Gastrocnemius medialis (tissue), 4 donors: ENCODE measurements around the gene BCAT1. TPM values are rescaled to one million over a fixed set of nuclear protein-coding genes. Genes with fewer than 3 reads are reported as not detected.

Source experiments
- ATAC-seq, 2 donors: fragments of 150-250 bp; one replicate each; pipeline ENCODE4 v1.9.1; 2016
- DNase-seq, 2 donors: peaks; one replicate each; pipeline ENCODE4 v3.0.0-alpha.2; 2019
- H3K27ac ChIP-seq, 4 donors: fragments of 200-600 bp; sonication (generic); 1 replicate in 1 of 4; 2 replicates in 3 of 4; pipeline ENCODE4 v1.5.1; 2016 to 2018; ENCODE audit warnings: mild to moderate bottlenecking in 2 of 4, moderate library complexity in 1 of 4
- H3K27me3 ChIP-seq, 3 donors: fragments of 200-600 bp; sonication (generic) in 2 of 3; 1 replicate in 1 of 3; 2 replicates in 2 of 3; pipeline versions ENCODE4 v1.5.1 to v1.6.0; 2016 to 2019; ENCODE audit warnings: mild to moderate bottlenecking in 1 of 3, moderate library complexity in 1 of 3
- H3K36me3 ChIP-seq, 2 donors: fragments of 200-600 bp; sonication (generic) in 1 of 2; one replicate each; pipeline ENCODE4 v1.5.1; 2017 to 2018
- H3K4me1 ChIP-seq, 2 donors: fragments of 200-600 bp; sonication (generic) in 1 of 2; one replicate each; pipeline ENCODE4 v1.5.1; 2016 to 2017; ENCODE audit warnings: mild to moderate bottlenecking in 2 of 2
- H3K4me3 ChIP-seq, 4 donors: fragments of 200-600 bp; sonication (generic) in 3 of 4; 1 replicate in 1 of 4; 2 replicates in 3 of 4; pipeline ENCODE4 v1.5.1; 2016 to 2019; ENCODE audit warnings: mild to moderate bottlenecking in 2 of 4
- H3K9me3 ChIP-seq, 3 donors: fragments of 200-600 bp; sonication (generic) in 2 of 3; 1 replicate in 1 of 3; 2 replicates in 2 of 3; pipeline ENCODE4 v1.5.1; 2016 to 2019
- POLR2A ChIP-seq, 2 donors: fragments of 450-650 bp; IDR thresholded peaks; one replicate each; pipeline ENCODE4 v1.6.1; 2017; ENCODE audit warnings: antibody characterized with exemption in 2 of 2, mild to moderate bottlenecking in 2 of 2, moderate library complexity in 2 of 2
- in situ Hi-C, 4 donors: fragments of 200-750 bp; cut with MboI; loops; one replicate each; pipeline versions ENCODE4 v1.15.0 to v1.8.0; 2017; ENCODE audit warnings: low sequenced_read_pairs in 4 of 4
- intact Hi-C: fragments of 100-400 bp; cut with DNase I; formaldehyde crosslinking; loops from one replicate; pipeline ENCODE4 v1.15.1; 2023; ENCODE audit warnings: low total_unique reads
- total RNA-seq, 4 donors: library from RNA; depleted of rRNA; stranded (reverse); fragments of >200 nt; gene quantifications; one replicate each; pipeline versions ENCODE4 v1.1.0 to v1.2.3, GENCODE V29; 2016
- TF ChIP-seq, protein P1 (sequence below), 5 experiments: fragments of 450-650 bp in 3 of 5; fragments of 200-600 bp in 2 of 5; sonication (generic) in 2 of 5; IDR thresholded peaks in 4 of 5; conservative IDR thresholded peaks in 1 of 5; 1 replicate in 4 of 5; 2 replicates in 1 of 5; pipeline ENCODE4 v1.5.1; 2016 to 2019; ENCODE audit warnings: antibody characterized with exemption in 5 of 5, mild to moderate bottlenecking in 3 of 5, moderate library complexity in 3 of 5

Gene BCAT1
- total RNA-seq, 4 donors from 2014 or later = 1.6 to 7.5 (median 3.9) TPM

DNA sequence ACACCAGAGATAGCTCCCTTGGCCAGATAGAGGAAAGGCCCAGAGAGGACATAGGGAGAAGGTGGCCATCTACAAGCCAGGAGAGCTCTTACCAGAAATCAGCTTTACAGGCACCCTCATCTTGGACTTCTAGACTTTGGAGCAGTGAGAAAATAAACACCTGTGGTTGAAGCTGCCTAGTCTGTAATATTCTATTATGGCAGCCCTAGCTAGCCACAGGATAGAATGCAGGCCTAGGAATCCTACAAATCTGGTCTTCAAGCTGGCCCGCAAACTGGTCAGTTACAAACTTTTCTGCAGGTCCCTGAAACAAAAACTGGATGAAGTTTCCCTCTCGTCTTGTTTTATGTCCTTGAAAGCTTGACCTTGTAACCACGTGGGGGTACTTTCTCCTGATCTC lies 92.4 kb downstream of the BCAT1 start:
- H3K27me3 ChIP-seq = no peaks in the 10 kb centered on the region
- DNase-seq (no peak), ATAC-seq (no peak)
- H3K4me3 ChIP-seq = no peak overlapping the region
- no peaks in the 10 kb centered on the region for H3K4me1 ChIP-seq
- no peaks in the 10 kb centered on the region for H3K9me3 ChIP-seq
- in situ Hi-C loops = no loop called here
- TF ChIP-seq, protein P1, sequence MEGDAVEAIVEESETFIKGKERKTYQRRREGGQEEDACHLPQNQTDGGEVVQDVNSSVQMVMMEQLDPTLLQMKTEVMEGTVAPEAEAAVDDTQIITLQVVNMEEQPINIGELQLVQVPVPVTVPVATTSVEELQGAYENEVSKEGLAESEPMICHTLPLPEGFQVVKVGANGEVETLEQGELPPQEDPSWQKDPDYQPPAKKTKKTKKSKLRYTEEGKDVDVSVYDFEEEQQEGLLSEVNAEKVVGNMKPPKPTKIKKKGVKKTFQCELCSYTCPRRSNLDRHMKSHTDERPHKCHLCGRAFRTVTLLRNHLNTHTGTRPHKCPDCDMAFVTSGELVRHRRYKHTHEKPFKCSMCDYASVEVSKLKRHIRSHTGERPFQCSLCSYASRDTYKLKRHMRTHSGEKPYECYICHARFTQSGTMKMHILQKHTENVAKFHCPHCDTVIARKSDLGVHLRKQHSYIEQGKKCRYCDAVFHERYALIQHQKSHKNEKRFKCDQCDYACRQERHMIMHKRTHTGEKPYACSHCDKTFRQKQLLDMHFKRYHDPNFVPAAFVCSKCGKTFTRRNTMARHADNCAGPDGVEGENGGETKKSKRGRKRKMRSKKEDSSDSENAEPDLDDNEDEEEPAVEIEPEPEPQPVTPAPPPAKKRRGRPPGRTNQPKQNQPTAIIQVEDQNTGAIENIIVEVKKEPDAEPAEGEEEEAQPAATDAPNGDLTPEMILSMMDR (IDR thresholded peaks at IDR 0.05 in 4 of 5, conservative IDR thresholded peaks at IDR 0.05 in 1 of 5) = no peak
- TF ChIP-seq POLR2A (IDR thresholded peaks at IDR 0.05) = no peak
- H3K27ac ChIP-seq = no peak overlapping the region
- no peaks in the 10 kb centered on the region for H3K36me3 ChIP-seq
- intact Hi-C loops = no loop called here

DNA sequence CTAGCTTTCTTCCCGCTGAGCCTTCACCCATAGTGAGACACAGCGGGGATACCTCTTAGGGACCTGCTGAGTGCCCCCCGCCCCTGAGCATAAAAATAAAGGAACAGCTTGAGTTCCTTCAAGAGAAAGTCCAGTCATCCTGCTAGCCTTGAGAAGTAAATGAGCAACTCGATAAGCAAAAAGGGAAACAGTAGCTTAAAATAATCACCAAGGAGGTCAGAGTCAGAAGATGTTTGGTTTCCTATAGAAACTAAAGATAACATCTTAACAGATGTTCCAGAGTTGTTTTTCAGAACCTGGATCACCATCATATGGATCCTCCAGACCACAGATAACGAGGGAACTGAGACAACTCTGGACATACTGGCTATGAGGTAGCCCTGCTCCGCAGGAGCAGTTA lies 94.0 kb downstream of the BCAT1 start:
- H3K4me3 ChIP-seq = no peak overlapping the region
- in situ Hi-C loops = no loop called here
- H3K4me1 ChIP-seq = no peaks in the 10 kb centered on the region
- H3K9me3 ChIP-seq = no peaks in the 10 kb centered on the region
- TF ChIP-seq, protein P1 (IDR thresholded peaks at IDR 0.05 in 4 of 5, conservative IDR thresholded peaks at IDR 0.05 in 1 of 5) = no peak
- no peak for TF ChIP-seq POLR2A (IDR thresholded peaks at IDR 0.05)
- DNase-seq (no peak), ATAC-seq (no peak)
- no peaks in the 10 kb centered on the region for H3K27me3 ChIP-seq
- intact Hi-C loops = no loop called here
- H3K27ac ChIP-seq = no peak overlapping the region
- H3K36me3 ChIP-seq = no peaks in the 10 kb centered on the region

DNA sequence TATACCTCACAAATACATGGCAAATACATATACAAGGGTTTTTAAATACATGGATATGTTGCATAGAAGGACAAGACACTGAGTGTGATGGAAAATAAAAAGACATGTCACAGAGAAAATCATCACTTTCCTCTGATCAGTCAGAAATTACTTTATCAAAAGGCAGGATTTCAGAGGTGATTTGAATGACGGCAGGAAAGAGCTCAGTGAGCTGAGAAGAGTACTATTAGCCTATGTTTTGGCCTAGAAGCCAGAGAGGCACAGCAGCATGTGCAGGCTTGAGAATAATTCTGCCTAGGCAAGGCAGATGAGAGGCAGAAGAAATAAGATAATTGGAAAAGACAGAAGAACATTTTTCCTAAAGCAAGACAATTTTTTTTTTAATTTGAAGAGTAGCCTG lies 94.9 kb downstream of the BCAT1 start:
- no peaks in the 10 kb centered on the region for H3K36me3 ChIP-seq
- no peak overlapping the region for H3K27ac ChIP-seq
- no peak for DNase-seq
- H3K9me3 ChIP-seq = no peaks in the 10 kb centered on the region
- H3K4me1 ChIP-seq = no peaks in the 10 kb centered on the region
- in situ Hi-C loops = no loop called here
- H3K4me3 ChIP-seq = no peak overlapping the region
- TF ChIP-seq POLR2A (IDR thresholded peaks at IDR 0.05) = no peak
- TF ChIP-seq, protein P1 (IDR thresholded peaks at IDR 0.05 in 4 of 5, conservative IDR thresholded peaks at IDR 0.05 in 1 of 5) = no peak
- H3K27me3 ChIP-seq = no peaks in the 10 kb centered on the region
- no peak for ATAC-seq
- intact Hi-C loops = no loop called here

DNA sequence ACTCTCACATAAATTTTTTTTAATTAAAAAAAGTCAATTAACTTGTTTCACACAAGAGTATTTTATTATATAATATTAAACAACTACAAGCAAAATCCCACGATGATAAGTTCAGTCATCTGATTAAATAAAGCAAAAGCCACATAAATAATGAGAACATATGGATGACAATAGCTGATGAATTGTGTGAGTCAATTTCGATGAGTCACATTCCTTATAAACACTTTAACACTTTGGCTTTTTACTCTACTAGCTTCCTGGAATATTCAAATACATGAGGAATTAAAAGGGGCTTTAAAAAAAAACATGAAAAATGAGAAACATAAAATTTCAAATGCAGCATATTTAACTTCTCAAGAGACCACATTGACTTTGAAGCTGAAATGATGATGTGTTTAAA lies 95.3 kb downstream of the BCAT1 start:
- Histone ChIP-seq H3K27ac (no peak overlapping the region), H3K4me3 (no peak overlapping the region), H3K27me3 (no peaks in the 10 kb centered on the region), H3K9me3 (no peaks in the 10 kb centered on the region), H3K4me1 (no peaks in the 10 kb centered on the region), H3K36me3 (no peaks in the 10 kb centered on the region)
- TF ChIP-seq, protein P1 (IDR thresholded peaks at IDR 0.05 in 4 of 5, conservative IDR thresholded peaks at IDR 0.05 in 1 of 5) = no peak
- TF ChIP-seq POLR2A (IDR thresholded peaks at IDR 0.05) = no peak
- DNase-seq = no peak
- in situ Hi-C loops = no loop called here
- no peak for ATAC-seq
- intact Hi-C loops = no loop called here

DNA sequence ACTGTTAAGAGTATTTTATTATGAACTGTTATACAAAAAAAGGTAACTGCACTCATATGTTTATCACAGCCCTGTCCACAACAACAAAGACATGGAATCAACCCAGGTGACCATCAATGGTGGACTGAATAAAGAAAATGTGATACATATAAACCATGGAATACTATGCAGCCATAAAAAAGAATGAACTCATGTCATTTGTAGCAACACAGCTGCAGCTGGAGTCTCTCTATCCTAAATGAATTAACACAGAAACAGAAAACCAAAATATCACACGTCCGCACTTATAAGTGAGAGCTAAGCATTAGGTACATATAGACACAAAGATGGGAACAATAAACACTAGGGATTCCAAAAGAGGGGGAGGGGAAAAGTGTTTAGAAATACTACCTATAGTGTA lies 95.8 kb downstream of the BCAT1 start:
- in situ Hi-C loops (no loop called here), intact Hi-C loops (no loop called here)
- no peaks in the 10 kb centered on the region for H3K9me3 ChIP-seq
- H3K27me3 ChIP-seq = no peaks in the 10 kb centered on the region
- TF ChIP-seq POLR2A (IDR thresholded peaks at IDR 0.05) = no peak
- TF ChIP-seq, protein P1 (IDR thresholded peaks at IDR 0.05 in 4 of 5, conservative IDR thresholded peaks at IDR 0.05 in 1 of 5) = no peak
- H3K4me1 ChIP-seq = no peaks in the 10 kb centered on the region
- ATAC-seq = no peak
- no peak overlapping the region for H3K4me3 ChIP-seq
- no peak overlapping the region for H3K27ac ChIP-seq
- no peaks in the 10 kb centered on the region for H3K36me3 ChIP-seq
- DNase-seq = no peak
